ENCODE results near the gene XRN2. TPM values are rescaled to one million over a fixed set of nuclear protein-coding genes. Genes with fewer than 3 reads are reported as not detected.

XRN2 gene
- total RNA-seq, 1 donor from 2014 or later, result 239 TPM

GRCh38 chr20:21372016-21372415, 68.9 kb downstream of the XRN2 start:
- Histone ChIP-seq H3F3A (ENCODE audit: low read depth) (no peaks in the 10 kb centered on the region), H3K27ac (no peak overlapping the region), H3K4me1 (no peaks in the 10 kb centered on the region), H3K9ac (no peak overlapping the region), H3K79me2 (ENCODE audit: low read depth) (peaks cover 73% of the 10 kb centered on the region), H3K9me3 (ENCODE audit: low read depth) (no peaks in the 10 kb centered on the region), H3K27me3 (no peaks in the 10 kb centered on the region), H2AFZ (replicated peaks) (no peak overlapping the region), H4K20me1 (ENCODE audit: low read depth) (peaks cover 34% of the 10 kb centered on the region), H3K4me3 (no peak overlapping the region), H3K36me3 (peaks cover 9% of the 10 kb centered on the region), H3K4me2 (no peak overlapping the region)
- Mint-ChIP-seq H3K4me3 (no peak overlapping the region), H3K27me3 (ENCODE audit: insufficient read depth, low read depth) (no peaks in the 10 kb centered on the region), H3K9me3 (no peaks in the 10 kb centered on the region), H3K27ac (no peak overlapping the region), H3K4me1 (no peaks in the 10 kb centered on the region), H3K36me3 (peaks cover 23% of the 10 kb centered on the region)
- DNase-seq (ENCODE audit: low spot score), result no peak
- TF ChIP-seq EZH2phosphoT487 (IDR thresholded peaks at IDR 0.05) (no peak), EZH2 (IDR thresholded peaks at IDR 0.05) (no peak), CTCF (IDR thresholded peaks at IDR 0.05) (no peak)

GRCh38 chr20:21373436-21373835, 70.3 kb downstream of the XRN2 start:
- Histone ChIP-seq H3F3A (ENCODE audit: low read depth) (no peaks in the 10 kb centered on the region), H3K4me1 (no peaks in the 10 kb centered on the region), H3K4me2 (no peak overlapping the region), H3K36me3 (peaks cover 1% of the 10 kb centered on the region), H4K20me1 (ENCODE audit: low read depth) (peaks cover 42% of the 10 kb centered on the region), H3K27me3 (no peaks in the 10 kb centered on the region), H3K79me2 (ENCODE audit: low read depth) (peaks cover 86% of the 10 kb centered on the region), H3K9ac (no peak overlapping the region), H2AFZ (replicated peaks) (no peak overlapping the region), H3K27ac (no peak overlapping the region), H3K4me3 (no peak overlapping the region), H3K9me3 (ENCODE audit: low read depth) (no peaks in the 10 kb centered on the region)
- DNase-seq (ENCODE audit: low spot score), result no peak
- no peak for TF ChIP-seq EZH2phosphoT487 (IDR thresholded peaks at IDR 0.05)
- no peak for TF ChIP-seq EZH2 (IDR thresholded peaks at IDR 0.05)
- TF ChIP-seq CTCF (IDR thresholded peaks at IDR 0.05), result no peak
- Mint-ChIP-seq H3K4me1 (peaks cover 2% of the 10 kb centered on the region), H3K4me3 (no peak overlapping the region), H3K36me3 (peaks cover 22% of the 10 kb centered on the region), H3K27ac (no peak overlapping the region), H3K9me3 (no peaks in the 10 kb centered on the region), H3K27me3 (ENCODE audit: insufficient read depth, low read depth) (no peaks in the 10 kb centered on the region)

- H3K9me3 ChIP-seq (ENCODE audit: low read depth), result no peaks in the 10 kb centered on the region
- Mint-ChIP-seq H3K4me3 (no peak overlapping the region), H3K27me3 (ENCODE audit: insufficient read depth, low read depth) (no peaks in the 10 kb centered on the region), H3K4me1 (peaks cover 2% of the 10 kb centered on the region), H3K27ac (no peak overlapping the region), H3K9me3 (no peaks in the 10 kb centered on the region), H3K36me3 (peaks cover 20% of the 10 kb centered on the region)
- DNase-seq (ENCODE audit: low spot score), result no peak
- H2AFZ ChIP-seq (replicated peaks), result no peak overlapping the region
- H4K20me1 ChIP-seq (ENCODE audit: low read depth), result peaks cover 56% of the 10 kb centered on the region
- peaks cover 89% of the 10 kb centered on the region for H3K79me2 ChIP-seq (ENCODE audit: low read depth)
- no peak overlapping the region for H3K9ac ChIP-seq
- peaks cover 10% of the 10 kb centered on the region for H3F3A ChIP-seq (ENCODE audit: low read depth)
- TF ChIP-seq EZH2phosphoT487 (IDR thresholded peaks at IDR 0.05), result no peak
- no peak for TF ChIP-seq EZH2 (IDR thresholded peaks at IDR 0.05)
- TF ChIP-seq CTCF (IDR thresholded peaks at IDR 0.05), result no peak
- no peak overlapping the region for H3K27ac ChIP-seq
- no peak overlapping the region for H3K4me3 ChIP-seq
- no peaks in the 10 kb centered on the region for H3K27me3 ChIP-seq
- peaks cover 3% of the 10 kb centered on the region for H3K4me1 ChIP-seq
- no peak overlapping the region for H3K4me2 ChIP-seq
- H3K36me3 ChIP-seq, result peaks cover 9% of the 10 kb centered on the region
Observed at GRCh38 chr20:21376626-21377025, 73.5 kb downstream of the XRN2 start.
